SH-SY5Y (cell line): Measurements from ENCODE around the gene EBF3.

Experiments used
- GATA2 ChIP-seq: IDR thresholded peaks from 2 replicates; pipeline ENCODE4 v1.6.1; 2011; ENCODE audit warnings: mild to moderate bottlenecking, low read depth, low read length
- GATA3 ChIP-seq: IDR thresholded peaks from 2 replicates; pipeline ENCODE4 v1.6.1; 2011; ENCODE audit warnings: low read depth, mild to moderate bottlenecking, low read length, moderate library complexity

DNA sequence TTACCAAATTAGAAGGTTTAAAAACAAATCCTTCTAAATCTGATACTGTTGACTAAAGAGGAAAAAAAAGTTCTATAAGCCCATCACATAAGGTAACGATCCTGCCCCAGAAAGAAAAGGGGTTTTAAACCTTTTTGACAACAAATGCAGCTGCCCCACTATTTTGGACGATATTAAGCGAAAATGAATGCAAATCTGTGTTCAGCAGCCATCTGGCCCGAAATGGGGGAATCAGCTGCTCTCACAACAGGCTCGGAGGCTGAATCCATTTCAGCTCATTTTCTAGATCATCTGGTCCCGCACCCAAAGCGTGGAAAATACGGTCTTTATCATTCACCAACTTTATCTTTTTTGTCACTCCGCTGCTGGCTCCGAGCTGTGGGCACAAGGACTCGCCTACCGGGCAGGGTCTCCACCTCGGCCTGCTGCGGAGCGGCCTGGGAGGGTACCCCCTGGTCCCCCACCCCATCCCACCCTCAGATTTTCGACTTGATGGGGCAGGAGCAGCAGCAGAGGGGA, 2.4 kb upstream of the EBF3 start:
- TF ChIP-seq GATA2 (no peak), GATA3 (no peak)
